WERI-Rb-1 (cell line): ENCODE data around the gene SIT1.
"Not testable (repeated sequence)": the region's sequence is repeated elsewhere in the genome, so short reads cannot be mapped to it uniquely, and the experiment has no call there.

Experiments
- DNase-seq: peaks from one replicate; pipeline ENCODE4 v3.0.0-alpha.2; 2020
- H3K27ac ChIP-seq: fragments of 250-450 bp; sonication (Bioruptor Pico); 2 replicates; pipeline ENCODE4 v1.5.1; 2020; ENCODE audit warnings: mild to moderate bottlenecking, moderate library complexity
- H3K27me3 ChIP-seq: fragments of 250-450 bp; sonication (Bioruptor Pico); 2 replicates; pipeline ENCODE4 v1.5.1; 2021; ENCODE audit warnings: mild to moderate bottlenecking, low read depth, moderate library complexity; ENCODE audit not compliant: insufficient read depth, severe bottlenecking
- H3K36me3 ChIP-seq: fragments of 250-450 bp; sonication (Bioruptor Pico); 2 replicates; pipeline ENCODE4 v1.5.1; 2020; ENCODE audit warnings: mild to moderate bottlenecking, moderate library complexity
- H3K4me3 ChIP-seq: 2 replicates; pipeline ENCODE4 v1.5.1; 2011; ENCODE audit warnings: low read depth, mild to moderate bottlenecking, control low read depth, low read length
- H3K9me3 ChIP-seq: fragments of 250-450 bp; sonication (Bioruptor Pico); 2 replicates; pipeline ENCODE4 v1.5.1; 2021; ENCODE audit warnings: mild to moderate bottlenecking, moderate library complexity; ENCODE audit not compliant: severe bottlenecking
- TF ChIP-seq, protein P1 (sequence below): IDR thresholded peaks from 2 replicates; pipeline ENCODE4 v1.5.1; 2011; ENCODE audit warnings: low read depth, mild to moderate bottlenecking, control low read depth, inconsistent platforms, low read length

Gene SIT1

GRCh38 chr9:35643046-35643445 lies 7.7 kb downstream of the SIT1 start:
- no peaks in the 10 kb centered on the region for H3K36me3 ChIP-seq
- H3K4me3 ChIP-seq, result no peak overlapping the region
- TF ChIP-seq, protein P1, sequence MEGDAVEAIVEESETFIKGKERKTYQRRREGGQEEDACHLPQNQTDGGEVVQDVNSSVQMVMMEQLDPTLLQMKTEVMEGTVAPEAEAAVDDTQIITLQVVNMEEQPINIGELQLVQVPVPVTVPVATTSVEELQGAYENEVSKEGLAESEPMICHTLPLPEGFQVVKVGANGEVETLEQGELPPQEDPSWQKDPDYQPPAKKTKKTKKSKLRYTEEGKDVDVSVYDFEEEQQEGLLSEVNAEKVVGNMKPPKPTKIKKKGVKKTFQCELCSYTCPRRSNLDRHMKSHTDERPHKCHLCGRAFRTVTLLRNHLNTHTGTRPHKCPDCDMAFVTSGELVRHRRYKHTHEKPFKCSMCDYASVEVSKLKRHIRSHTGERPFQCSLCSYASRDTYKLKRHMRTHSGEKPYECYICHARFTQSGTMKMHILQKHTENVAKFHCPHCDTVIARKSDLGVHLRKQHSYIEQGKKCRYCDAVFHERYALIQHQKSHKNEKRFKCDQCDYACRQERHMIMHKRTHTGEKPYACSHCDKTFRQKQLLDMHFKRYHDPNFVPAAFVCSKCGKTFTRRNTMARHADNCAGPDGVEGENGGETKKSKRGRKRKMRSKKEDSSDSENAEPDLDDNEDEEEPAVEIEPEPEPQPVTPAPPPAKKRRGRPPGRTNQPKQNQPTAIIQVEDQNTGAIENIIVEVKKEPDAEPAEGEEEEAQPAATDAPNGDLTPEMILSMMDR, result no peak
- H3K27me3 ChIP-seq, result no peaks in the 10 kb centered on the region
- H3K9me3 ChIP-seq, result peaks cover 3% of the 10 kb centered on the region
- H3K27ac ChIP-seq, result no peak overlapping the region
- DNase-seq, result no peak

DNA sequence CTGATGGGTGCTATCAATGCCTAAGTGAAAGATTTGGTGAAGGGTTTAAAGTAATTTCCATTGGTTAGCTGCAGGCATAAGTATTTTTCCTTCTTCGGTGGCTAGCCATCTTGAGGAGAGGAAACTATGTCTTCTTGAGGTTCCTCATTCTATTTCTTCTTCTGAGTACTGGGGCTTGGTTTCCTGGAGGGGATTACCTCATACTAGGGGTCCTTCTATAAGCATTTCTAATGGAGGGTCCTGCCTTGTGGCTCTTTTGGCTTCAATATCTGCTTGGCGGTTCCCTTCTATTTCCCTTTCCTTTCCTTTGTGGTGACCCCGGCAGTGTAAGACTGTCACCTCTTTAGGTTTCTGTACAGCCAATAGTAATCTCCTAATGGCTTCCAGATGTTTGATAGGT lies 9.3 kb downstream of the SIT1 start:
- H3K27me3 ChIP-seq, H3K4me3 ChIP-seq, DNase-seq, H3K36me3 ChIP-seq, H3K9me3 ChIP-seq, H3K27ac ChIP-seq: not testable (repeated sequence)

- not testable (repeated sequence) for H3K36me3 ChIP-seq, H3K9me3 ChIP-seq, H3K27ac ChIP-seq, H3K27me3 ChIP-seq, DNase-seq, H3K4me3 ChIP-seq
Observed at GRCh38 chr9:35640431-35640830, 10.3 kb downstream of the SIT1 start.

- TF ChIP-seq, protein P1, result no peak
- Histone ChIP-seq H3K36me3 (no peaks in the 10 kb centered on the region), H3K9me3 (peaks cover 3% of the 10 kb centered on the region), H3K4me3 (no peak overlapping the region), H3K27me3 (no peaks in the 10 kb centered on the region), H3K27ac (no peak overlapping the region)
- DNase-seq, result no peak
Observed at GRCh38 chr9:35639631-35640030, 11.1 kb downstream of the SIT1 start.

- H3K4me3 ChIP-seq, H3K9me3 ChIP-seq, H3K27me3 ChIP-seq, H3K27ac ChIP-seq, DNase-seq, H3K36me3 ChIP-seq: not testable (repeated sequence)
Observed at GRCh38 chr9:35639225-35639624, 11.5 kb downstream of the SIT1 start.

DNA sequence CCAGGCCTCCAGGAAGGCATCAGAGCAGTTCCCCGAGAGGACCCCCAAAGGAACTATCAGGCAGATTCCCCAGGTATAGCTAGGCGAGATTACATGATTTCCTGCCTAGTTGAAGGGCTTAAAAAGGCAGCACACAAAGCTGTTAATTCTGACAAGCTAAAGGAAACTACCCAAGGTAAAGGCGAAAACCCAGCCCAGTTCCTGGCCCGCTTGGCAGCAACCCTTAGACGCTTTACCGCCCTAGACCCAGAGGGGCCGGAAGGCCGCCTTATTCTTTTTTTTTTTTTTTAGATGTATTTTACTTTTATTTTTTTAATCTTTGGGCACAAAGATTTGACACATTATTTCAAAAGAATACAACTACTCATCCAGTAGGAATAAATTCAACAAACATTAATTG lies 12.0 kb downstream of the SIT1 start:
- H3K4me3 ChIP-seq, DNase-seq, H3K36me3 ChIP-seq, H3K27me3 ChIP-seq, H3K27ac ChIP-seq, H3K9me3 ChIP-seq: not testable (repeated sequence)

GRCh38 chr9:35637427-35637955 lies 13.2 kb downstream of the SIT1 start:
- H3K36me3 ChIP-seq, H3K4me3 ChIP-seq, DNase-seq, H3K27me3 ChIP-seq, H3K27ac ChIP-seq, H3K9me3 ChIP-seq: not testable (repeated sequence)

- H3K36me3 ChIP-seq, H3K27ac ChIP-seq, H3K4me3 ChIP-seq, H3K9me3 ChIP-seq, H3K27me3 ChIP-seq, DNase-seq: not testable (repeated sequence)
Observed at GRCh38 chr9:35636877-35637246, 13.9 kb downstream of the SIT1 start.

GRCh38 chr9:35636135-35636876 lies 14.4 kb downstream of the SIT1 start:
- DNase-seq, result no peak
- Histone ChIP-seq H3K36me3 (no peaks in the 10 kb centered on the region), H3K4me3 (no peak overlapping the region), H3K27me3 (no peaks in the 10 kb centered on the region), H3K27ac (no peak overlapping the region), H3K9me3 (peaks cover 3% of the 10 kb centered on the region)
- TF ChIP-seq, protein P1, result no peak
